Measurements from ENCODE around the gene KRT32. TPM values are rescaled to one million over a fixed set of nuclear protein-coding genes. Genes with fewer than 3 reads are reported as not detected.

KRT32 gene
- total RNA-seq, 1 experiment from 2014 or later, result 0.72 TPM

- Histone ChIP-seq H3K4me3 (ENCODE audit: low read depth in 2 of 2, low read length in 2 of 2) (no peak overlapping the region), H3K27ac (ENCODE audit: low read length) (peak overlapping the region; percentile 57), H3K4me1 (ENCODE audit: control insufficient read depth, insufficient read depth, low read length) (peaks cover 26% of the 10 kb centered on the region), H3K27me3 (ENCODE audit: control insufficient read depth, insufficient read depth, low read length) (no peaks in the 10 kb centered on the region), H3K9me3 (ENCODE audit: control insufficient read depth, insufficient read depth, low read depth, low read length) (no peaks in the 10 kb centered on the region), H3K36me3 (ENCODE audit: control insufficient read depth, insufficient read depth, low read length) (no peaks in the 10 kb centered on the region)
- intact Hi-C loops (cut with micrococcal nuclease; ENCODE audit: unreplicated experiment) (no loop called here), in situ Hi-C loops (cut with HindIII; ENCODE audit: low pct_unique_long_range_greater_than_20kb, low sequenced_read_pairs) (no loop called here)
- ATAC-seq, result no peak
- DNase-seq (ENCODE audit: low read depth, low spot score), result no peak
- CTCF ChIA-PET, result no interaction called here
- POLR2A ChIA-PET, result interaction anchor here (0.5 kb wide), 1 partner anchor 865 kb away, joined by 5 read pairs; no protein-coding TSS in a partner anchor
- TF ChIP-seq TCF7L2 (IDR thresholded peaks at IDR 0.05; ENCODE audit: low read depth, low read length), result no peak
- TF ChIP-seq REST (IDR thresholded peaks at IDR 0.05; ENCODE audit: insufficient read depth in 1 of 2, low read depth in 2 of 2, low read length in 1 of 2), result no peak
- TF ChIP-seq POLR2AphosphoS5 (IDR thresholded peaks at IDR 0.05; ENCODE audit: low read depth, low read length), result no peak
- no peak for TF ChIP-seq CTCF (IDR thresholded peaks at IDR 0.05)
- TF ChIP-seq SIN3A (IDR thresholded peaks at IDR 0.05; ENCODE audit: borderline replicate concordance, insufficient read depth, low read depth, low read length), result no peak
- no TSS peak for BruUV-seq (replicated peaks)
Measured at GRCh38 chr17:41510251-41511065, 43.3 kb upstream of the KRT32 start.

- H3K36me3 ChIP-seq (ENCODE audit: control insufficient read depth, insufficient read depth, low read length), result no peaks in the 10 kb centered on the region
- DNase-seq (ENCODE audit: low read depth, low spot score) (no peak), ATAC-seq (no peak)
Measured at GRCh38 chr17:41507315-41507880, 40.2 kb upstream of the KRT32 start.

More at GRCh38 chr17:41507315-41507880, 40.2 kb upstream of the KRT32 start:
- Histone ChIP-seq H3K27me3 (ENCODE audit: control insufficient read depth, insufficient read depth, low read length) (no peaks in the 10 kb centered on the region), H3K4me1 (ENCODE audit: control insufficient read depth, insufficient read depth, low read length) (peaks cover 29% of the 10 kb centered on the region), H3K27ac (ENCODE audit: low read length) (peak overlapping the region; percentile 67), H3K9me3 (ENCODE audit: control insufficient read depth, insufficient read depth, low read depth, low read length) (no peaks in the 10 kb centered on the region), H3K4me3 (ENCODE audit: low read depth in 2 of 2, low read length in 2 of 2) (no peak overlapping the region)
- CTCF ChIA-PET, result interaction anchor here (0.8 kb wide), 1 partner anchor 141 kb away, joined by 3 read pairs; no protein-coding TSS in a partner anchor
- intact Hi-C loops (cut with micrococcal nuclease; ENCODE audit: unreplicated experiment), result no loop called here
- TF ChIP-seq POLR2AphosphoS5 (IDR thresholded peaks at IDR 0.05; ENCODE audit: low read depth, low read length) (no peak), CTCF (IDR thresholded peaks at IDR 0.05) (no peak), SIN3A (IDR thresholded peaks at IDR 0.05; ENCODE audit: borderline replicate concordance, insufficient read depth, low read depth, low read length) (no peak), TCF7L2 (IDR thresholded peaks at IDR 0.05; ENCODE audit: low read depth, low read length) (no peak), REST (IDR thresholded peaks at IDR 0.05; ENCODE audit: insufficient read depth in 1 of 2, low read depth in 2 of 2, low read length in 1 of 2) (no peak)
- POLR2A ChIA-PET, result no interaction called here
- no TSS peak for BruUV-seq (replicated peaks)
- in situ Hi-C loops (cut with HindIII; ENCODE audit: low pct_unique_long_range_greater_than_20kb, low sequenced_read_pairs), result no loop called here

Data from Panc1 (cell line).